ENCODE measurements around the gene PDZD4.
A peak's percentile ranks its signal among the peaks of the same experiment; 100 is the strongest.

PDZD4 gene

GRCh38 chrX:153824348-153824747 lies 6.0 kb downstream of the PDZD4 start:
- Histone ChIP-seq H3K27me3 (ENCODE audit: control insufficient read depth, insufficient read depth, low read length) (no peaks in the 10 kb centered on the region), H3K4me3 (ENCODE audit: low read depth, low read length) (no peak overlapping the region), H3K4me2 (ENCODE audit: low read length) (no peak overlapping the region), H3K36me3 (ENCODE audit: control insufficient read depth, insufficient read depth, low read length) (no peaks in the 10 kb centered on the region), H3K4me1 (no peaks in the 10 kb centered on the region), H3K9ac (no peak overlapping the region), H3K27ac (no peak overlapping the region), H2AFZ (no peak overlapping the region), H3K9me3 (ENCODE audit: control insufficient read depth, low read length) (no peaks in the 10 kb centered on the region), H3K79me2 (no peaks in the 10 kb centered on the region)
- TF ChIP-seq CTCF (IDR thresholded peaks at IDR 0.05): no peak

GRCh38 chrX:153821066-153821465 lies 9.3 kb downstream of the PDZD4 start:
- no peak for TF ChIP-seq CTCF (IDR thresholded peaks at IDR 0.05)
- Histone ChIP-seq H3K27me3 (ENCODE audit: control insufficient read depth, insufficient read depth, low read length) (no peaks in the 10 kb centered on the region), H3K79me2 (no peaks in the 10 kb centered on the region), H3K9me3 (ENCODE audit: control insufficient read depth, low read length) (no peaks in the 10 kb centered on the region), H3K4me1 (no peaks in the 10 kb centered on the region), H3K27ac (no peak overlapping the region), H3K36me3 (ENCODE audit: control insufficient read depth, insufficient read depth, low read length) (no peaks in the 10 kb centered on the region), H3K4me2 (ENCODE audit: low read length) (no peak overlapping the region), H3K4me3 (ENCODE audit: low read depth, low read length) (no peak overlapping the region), H2AFZ (no peak overlapping the region), H3K9ac (no peak overlapping the region)

- Histone ChIP-seq H3K9me3 (ENCODE audit: control insufficient read depth, low read length) (no peaks in the 10 kb centered on the region), H2AFZ (no peak overlapping the region), H3K9ac (no peak overlapping the region), H3K36me3 (ENCODE audit: control insufficient read depth, insufficient read depth, low read length) (no peaks in the 10 kb centered on the region), H3K27ac (no peak overlapping the region), H3K27me3 (ENCODE audit: control insufficient read depth, insufficient read depth, low read length) (no peaks in the 10 kb centered on the region), H3K79me2 (no peaks in the 10 kb centered on the region), H3K4me1 (no peaks in the 10 kb centered on the region), H3K4me2 (ENCODE audit: low read length) (no peak overlapping the region), H3K4me3 (ENCODE audit: low read depth, low read length) (no peak overlapping the region)
- TF ChIP-seq CTCF (IDR thresholded peaks at IDR 0.05): no peak
Observed at GRCh38 chrX:153820601-153821000, 9.7 kb downstream of the PDZD4 start.

DNA sequence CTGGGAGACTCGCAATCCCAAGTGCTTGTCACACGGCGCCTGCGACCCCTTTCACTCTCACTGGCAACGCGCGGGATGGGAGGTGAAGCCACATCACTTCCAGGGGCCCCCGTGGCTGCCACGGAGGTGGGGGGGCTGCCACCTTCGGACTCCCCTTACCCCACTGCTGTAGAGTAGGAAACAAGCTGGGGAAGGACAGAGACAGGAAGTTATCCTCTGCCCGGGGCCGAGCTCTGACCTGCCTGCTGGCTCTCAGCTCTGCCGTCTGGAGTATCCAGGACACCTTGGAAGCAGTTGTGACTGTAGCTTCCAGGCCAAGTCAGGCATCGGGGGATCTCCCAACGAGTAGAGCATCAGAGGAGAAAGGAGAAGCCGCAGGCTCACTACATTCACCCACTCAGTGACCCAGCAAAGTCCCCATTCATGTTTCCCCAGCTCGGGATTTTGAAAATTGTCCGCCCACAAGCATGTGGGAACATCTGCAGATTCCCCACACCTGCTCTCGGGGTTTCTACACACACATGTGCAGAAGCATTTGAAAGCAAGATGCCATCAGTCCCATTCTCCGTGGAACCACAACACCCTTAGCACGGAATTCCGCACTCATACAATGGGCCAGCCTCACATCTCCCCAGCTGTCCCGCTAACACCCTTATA lies 10.8 kb downstream of the PDZD4 start:
- no peaks in the 10 kb centered on the region for H3K36me3 ChIP-seq (ENCODE audit: control insufficient read depth, insufficient read depth, low read length)
- H3K27me3 ChIP-seq (ENCODE audit: control insufficient read depth, insufficient read depth, low read length): no peaks in the 10 kb centered on the region
- no peaks in the 10 kb centered on the region for H3K9me3 ChIP-seq (ENCODE audit: control insufficient read depth, low read length)
- peak overlapping the region; percentile 16 for H3K4me3 ChIP-seq (ENCODE audit: low read depth, low read length)
- H3K9ac ChIP-seq: no peak overlapping the region
- no peaks in the 10 kb centered on the region for H3K79me2 ChIP-seq
- H2AFZ ChIP-seq: peak overlapping the region; percentile 66
- no peak for TF ChIP-seq CTCF (IDR thresholded peaks at IDR 0.05)
- no peaks in the 10 kb centered on the region for H3K4me1 ChIP-seq
- no peak overlapping the region for H3K27ac ChIP-seq
- H3K4me2 ChIP-seq (ENCODE audit: low read length): peak overlapping the region; percentile 51
